ENCODE data around the gene PTMS.

PTMS gene

DNA sequence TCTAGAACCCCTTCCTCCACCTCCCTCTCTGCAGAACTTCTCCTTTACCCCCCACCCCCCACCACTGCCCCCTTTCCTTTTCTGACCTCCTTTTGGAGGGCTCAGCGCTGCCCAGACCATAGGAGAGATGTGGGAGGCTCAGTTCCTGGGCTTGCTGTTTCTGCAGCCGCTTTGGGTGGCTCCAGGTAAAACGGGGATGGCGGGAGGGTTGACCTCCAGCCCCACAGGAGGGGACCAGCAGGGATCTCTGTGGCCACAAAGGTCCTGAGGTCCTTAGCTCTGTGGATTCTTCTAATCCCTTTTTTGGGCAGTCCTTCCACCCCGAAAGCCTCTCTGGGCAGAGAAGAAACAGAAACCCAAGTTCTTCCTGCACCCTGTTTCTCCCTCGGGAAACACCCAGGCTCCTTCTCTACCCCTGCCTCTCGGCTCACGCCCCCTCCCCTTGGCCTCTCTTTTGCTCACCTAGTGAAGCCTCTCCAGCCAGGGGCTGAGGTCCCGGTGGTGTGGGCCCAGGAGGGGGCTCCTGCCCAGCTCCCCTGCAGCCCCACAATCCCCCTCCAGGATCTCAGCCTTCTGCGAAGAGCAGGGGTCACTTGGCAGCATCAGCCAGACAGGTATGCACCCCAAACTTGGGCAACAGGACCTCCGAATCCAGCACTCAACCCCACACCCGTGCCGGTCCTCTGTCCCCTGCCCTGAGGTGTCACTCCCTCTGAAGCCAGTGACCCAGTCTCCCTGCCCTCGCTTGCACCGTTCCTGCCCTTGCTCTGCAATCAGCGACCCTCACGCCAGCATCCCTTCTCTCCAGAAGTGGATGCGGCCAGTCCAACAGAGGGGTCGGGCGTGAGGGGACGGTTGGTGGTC, 6.8 kb downstream of the PTMS start:
- no peak for DNase-seq

DNA sequence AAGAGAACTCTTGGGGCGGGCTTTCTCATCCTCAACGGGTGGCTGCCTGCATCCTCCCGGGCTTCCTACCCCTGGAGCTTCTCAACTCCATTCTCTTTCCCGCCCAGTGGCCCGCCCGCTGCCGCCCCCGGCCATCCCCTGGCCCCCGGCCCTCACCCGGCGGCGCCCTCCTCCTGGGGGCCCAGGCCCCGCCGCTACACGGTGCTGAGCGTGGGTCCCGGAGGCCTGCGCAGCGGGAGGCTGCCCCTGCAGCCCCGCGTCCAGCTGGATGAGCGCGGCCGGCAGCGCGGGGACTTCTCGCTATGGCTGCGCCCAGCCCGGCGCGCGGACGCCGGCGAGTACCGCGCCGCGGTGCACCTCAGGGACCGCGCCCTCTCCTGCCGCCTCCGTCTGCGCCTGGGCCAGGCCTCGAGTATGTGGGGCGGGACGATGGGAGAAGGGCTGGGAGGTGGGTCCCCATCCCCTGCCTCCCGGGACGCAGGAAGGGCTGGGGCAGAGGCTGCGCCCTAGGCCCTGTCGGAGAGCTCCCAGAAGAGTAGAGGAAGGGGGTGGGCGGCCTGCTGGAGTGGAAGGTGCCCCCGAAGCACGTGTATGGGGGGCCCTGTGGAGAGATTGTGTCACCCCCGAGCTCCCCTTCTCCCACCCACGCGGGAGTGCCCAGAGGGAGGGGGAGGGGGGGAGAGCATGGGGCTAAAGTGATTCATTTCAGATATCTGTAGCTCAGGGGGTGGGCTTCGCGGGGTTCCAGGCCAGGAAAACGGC, 7.6 kb downstream of the PTMS start:
- no peak for DNase-seq

DNA sequence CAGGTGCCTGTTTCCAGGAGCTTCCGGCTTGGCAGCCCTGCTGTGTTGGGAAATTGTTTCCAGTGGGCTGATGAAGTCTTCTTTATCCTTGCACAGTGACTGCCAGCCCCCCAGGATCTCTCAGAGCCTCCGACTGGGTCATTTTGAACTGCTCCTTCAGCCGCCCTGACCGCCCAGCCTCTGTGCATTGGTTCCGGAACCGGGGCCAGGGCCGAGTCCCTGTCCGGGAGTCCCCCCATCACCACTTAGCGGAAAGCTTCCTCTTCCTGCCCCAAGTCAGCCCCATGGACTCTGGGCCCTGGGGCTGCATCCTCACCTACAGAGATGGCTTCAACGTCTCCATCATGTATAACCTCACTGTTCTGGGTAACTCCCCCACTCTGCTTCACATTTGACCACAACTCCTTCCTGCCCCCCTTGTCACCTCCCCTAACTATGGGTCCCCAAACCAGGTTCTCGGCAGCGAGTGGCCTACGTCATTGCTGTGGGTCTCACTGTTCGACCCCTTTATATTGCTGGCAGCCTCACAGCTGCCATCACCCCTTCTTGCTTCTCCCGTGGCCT, 8.4 kb downstream of the PTMS start:
- no peak for DNase-seq

DNA sequence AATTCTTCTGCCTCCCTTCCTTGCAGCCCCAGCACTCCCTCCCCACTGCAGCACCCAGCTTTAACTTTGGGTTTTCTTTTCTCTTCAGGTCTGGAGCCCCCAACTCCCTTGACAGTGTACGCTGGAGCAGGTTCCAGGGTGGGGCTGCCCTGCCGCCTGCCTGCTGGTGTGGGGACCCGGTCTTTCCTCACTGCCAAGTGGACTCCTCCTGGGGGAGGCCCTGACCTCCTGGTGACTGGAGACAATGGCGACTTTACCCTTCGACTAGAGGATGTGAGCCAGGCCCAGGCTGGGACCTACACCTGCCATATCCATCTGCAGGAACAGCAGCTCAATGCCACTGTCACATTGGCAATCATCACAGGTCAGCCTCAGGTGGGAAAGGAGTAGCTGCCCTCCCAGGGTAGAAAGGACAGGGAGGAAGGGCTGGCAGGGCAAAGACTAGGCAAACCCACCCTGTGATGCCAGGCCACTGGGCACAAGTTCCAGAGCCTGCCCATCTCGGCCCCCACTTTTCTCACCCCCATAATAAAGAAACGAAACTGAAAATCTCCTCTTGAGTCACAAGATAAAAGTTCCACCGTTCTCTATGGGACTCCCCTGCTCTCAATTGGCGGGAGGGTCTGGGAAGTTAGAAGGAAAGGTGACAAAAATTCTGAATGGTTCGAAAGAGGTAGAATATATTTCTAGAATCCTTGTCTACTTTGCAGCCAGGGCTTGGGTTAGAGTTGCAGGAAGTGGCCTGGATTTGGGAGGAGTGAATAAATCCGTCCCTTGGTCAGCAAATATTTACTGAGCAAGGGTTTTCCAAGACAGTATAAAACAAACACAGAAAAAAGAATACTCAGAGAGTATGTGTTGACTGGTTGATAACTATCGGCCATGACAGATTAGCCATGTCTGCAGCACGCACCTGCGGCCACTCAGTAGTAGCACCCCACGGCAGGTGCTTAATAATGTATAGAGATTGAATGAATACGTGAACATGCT, 9.3 kb downstream of the PTMS start:
- DNase-seq: no peak

DNA sequence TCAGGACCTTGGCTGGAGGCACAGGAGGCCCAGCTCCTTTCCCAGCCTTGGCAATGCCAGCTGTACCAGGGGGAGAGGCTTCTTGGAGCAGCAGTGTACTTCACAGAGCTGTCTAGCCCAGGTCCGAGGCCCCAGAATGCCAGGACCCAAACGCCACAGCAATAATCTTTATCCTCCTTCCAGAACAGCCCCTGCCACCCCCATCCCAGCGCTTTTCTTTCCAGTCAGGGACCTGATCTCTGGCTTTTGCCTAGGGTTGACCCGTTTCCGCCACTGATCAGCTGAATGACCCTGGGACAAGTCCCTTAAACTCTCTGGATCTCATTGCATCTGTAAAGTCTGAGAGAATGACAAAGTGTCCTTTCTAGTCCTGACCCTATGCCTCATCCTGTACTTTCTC, 11.2 kb downstream of the PTMS start:
- DNase-seq: no peak

DNA sequence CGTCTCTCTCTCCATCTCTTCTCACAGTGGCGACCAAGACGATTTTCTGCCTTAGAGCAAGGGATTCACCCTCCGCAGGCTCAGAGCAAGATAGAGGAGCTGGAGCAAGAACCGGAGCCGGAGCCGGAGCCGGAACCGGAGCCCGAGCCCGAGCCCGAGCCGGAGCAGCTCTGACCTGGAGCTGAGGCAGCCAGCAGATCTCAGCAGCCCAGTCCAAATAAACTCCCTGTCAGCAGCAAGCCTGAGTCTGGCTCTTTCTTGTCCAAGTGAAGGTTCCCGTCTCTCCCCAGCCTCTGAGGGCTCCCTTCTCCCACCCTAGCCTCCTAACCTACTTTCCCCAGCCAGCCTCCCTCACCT, 12.0 kb downstream of the PTMS start:
- no peak for DNase-seq

DNA sequence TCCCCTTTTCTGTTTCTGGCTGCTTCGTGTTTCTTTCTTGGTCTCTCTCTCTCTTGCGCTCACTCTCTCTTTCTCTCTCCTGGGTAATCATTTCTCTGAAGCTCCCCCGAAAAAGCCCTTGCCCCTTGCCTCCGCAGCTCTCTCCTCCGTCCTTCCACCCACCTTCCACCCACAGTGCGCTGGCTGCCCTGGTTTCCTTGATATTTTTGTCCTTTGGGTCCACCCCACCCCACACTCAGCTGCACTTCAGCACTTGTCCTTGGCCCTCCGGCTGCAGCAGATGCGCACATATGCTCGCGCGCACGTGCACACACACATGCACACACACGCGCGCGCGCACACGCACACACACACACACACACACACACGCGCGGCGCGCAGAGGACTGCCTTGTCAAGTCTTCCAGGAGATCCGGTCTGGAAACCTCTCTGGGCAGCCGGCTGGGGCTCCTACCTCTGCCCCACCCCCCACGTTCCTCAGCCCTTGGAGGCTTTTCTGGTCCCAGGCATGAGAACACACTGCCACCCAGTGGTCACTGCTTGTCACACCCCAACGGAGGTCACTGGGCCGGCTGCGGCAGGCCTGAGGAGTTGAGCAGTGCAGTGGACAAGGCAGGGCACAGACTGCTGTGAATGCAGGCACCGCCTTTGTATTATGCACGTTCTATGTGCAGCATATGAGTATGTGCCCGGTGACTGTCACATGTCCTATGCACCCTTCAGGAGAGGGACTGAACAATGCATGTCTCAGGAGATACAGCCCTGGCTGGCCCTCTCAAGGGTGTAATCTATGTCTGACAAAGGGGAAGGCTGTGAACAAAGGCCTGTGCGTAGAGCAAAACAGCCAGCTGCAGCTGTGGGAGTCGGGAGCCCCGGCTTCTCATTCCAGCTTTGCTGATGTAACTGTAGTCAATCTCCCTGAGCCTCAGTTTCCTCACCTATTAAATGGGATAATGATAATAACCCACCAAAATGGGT, 12.7 kb downstream of the PTMS start:
- peak; percentile 54 for DNase-seq

DNA sequence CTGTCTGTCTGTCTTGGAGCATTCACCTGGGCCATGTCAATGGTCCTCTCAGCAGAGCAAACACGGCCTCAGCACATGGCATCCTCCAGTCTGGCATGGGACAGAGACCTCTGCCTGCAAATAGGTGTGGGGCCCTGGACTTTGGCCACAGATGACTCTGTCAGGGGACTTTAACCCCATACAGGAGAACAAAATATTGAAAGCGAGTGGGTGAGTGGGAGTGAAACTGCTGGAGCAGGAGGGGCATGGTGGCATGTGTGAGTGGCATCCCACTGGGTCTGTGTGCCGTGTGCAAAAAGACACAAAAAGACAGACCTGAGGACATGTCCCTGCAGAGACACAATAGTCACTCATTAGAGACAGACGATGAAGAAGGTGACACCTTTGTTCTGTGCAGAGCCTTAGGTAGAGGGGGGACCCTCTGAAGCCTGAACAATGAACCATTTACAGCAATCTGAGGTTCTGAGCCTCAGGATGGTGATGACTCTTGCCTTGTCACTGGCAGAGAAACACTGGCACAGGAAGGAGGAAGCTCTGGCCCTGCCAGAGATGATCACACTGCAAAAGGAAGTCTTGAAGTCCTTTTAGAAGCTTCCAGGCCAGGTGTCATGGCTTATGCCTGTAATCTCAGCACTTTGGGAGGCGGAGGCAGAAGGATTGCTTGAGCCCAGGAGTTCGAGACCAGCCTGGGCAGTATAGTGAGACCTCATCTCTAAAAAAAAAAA, 13.7 kb downstream of the PTMS start:
- DNase-seq: no peak

DNA sequence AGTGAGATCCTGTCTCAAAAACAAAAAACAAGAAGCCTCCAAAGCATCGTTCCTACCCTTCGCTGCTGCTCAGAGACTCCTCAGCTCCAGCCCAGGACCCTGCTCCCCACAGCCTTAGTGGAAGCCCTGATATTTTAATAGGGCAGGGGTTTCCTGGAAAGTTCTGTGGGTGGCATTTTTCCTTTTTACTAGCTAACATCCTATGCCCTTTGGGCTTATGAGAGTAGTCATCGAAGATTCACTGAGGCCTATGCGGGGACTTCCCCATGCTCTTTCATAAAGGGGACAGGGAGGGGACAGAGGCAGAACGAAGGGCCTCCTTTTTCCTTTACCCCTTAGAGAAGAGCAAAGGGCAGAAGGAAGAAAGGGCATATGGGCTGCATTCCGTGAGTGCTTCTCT, 14.4 kb downstream of the PTMS start:
- DNase-seq: no peak

DNA sequence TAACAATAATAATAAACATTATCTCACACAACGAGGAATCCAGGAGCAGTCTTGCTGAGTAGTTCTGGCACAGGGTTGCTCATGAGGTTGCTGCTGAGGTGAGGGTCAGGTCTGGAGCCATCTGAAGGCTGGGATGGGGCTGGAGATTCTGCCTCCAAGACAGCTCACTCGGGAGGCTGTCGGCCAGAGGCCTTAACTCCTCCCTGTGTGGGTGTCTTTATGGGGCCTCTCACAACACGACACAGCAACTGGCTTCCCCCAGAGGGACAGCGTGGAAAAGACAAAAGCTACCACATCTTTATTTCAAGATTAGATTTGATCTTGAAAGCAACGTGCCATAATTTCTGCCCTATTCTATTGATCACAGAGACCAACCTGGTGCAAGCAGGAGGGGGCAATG, 16.0 kb downstream of the PTMS start:
- no peak for DNase-seq

DNA sequence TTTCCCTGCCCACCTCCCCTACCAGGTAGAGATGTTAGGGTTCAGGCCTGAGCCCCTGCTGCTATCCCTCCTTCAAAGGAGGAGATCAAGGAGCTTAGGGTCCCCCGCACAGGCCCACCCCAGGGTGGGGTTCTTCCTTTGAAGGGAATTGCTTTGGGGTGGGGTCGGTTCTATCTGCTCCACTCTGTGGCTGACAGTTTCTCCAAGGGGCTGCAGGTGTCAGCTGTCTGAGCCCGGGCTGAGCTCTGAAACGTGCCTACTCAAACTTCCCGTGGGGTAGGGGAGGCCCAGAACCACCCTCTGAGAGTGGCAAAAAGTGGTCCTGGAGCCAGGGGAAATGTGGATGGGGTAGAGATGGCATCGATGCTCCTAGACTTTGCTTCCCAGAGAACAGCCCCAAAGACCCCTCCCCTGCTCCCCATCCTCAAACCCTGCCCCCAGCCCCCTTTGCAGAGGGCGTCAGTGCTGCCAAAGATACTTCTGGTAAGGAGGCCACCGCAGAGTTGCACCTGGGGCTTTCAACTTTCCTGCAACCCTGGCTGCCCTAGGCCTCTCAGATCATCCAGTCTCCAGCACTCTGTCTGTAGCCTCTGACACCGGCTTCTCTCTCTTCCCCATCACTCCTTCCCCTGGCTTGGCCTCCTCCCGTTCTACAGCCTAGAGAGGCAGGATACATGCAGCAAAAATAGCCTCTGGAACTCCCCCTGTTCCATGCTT, 16.8 kb downstream of the PTMS start:
- no peak for DNase-seq

DNA sequence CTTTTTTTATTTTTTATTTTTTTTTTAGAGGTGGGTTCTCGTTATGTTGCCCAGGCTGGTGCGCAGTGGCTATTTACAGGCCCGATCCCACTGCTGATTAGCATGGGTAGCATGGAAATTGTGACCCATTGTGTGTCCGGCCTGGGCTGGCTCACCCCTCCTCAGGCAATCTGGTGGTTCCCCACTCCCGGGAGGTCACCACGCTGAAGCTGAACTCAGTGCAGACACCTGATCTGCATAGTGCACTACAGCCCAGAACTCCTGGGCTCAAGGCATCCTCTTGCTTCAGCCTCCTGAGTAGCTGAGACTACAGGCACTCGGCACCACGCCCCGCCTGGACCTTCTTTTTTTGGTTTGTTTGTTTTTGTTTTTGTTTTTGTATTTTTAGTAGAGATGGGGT, 17.7 kb downstream of the PTMS start:
- DNase-seq: no peak

DNA sequence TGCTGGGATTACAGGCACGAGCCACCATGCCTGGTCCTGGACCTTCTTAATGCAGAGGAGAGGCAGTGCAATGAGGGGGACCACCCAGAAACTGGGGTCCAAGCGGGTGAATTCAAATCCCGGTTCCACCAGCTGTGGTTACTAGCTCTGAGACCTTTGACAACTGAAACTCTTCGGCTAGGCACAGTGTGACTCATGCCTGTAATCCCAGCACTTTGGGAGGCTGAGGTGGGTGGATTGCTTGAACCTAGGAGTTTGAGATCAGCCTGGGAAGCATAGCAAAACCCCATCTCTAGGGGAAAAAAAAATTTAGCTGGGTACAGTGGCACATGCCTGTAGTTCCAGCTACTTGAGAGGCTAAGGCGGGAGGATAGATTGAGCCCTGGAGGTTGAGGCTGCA, 18.1 kb downstream of the PTMS start:
- no peak for DNase-seq

DNA sequence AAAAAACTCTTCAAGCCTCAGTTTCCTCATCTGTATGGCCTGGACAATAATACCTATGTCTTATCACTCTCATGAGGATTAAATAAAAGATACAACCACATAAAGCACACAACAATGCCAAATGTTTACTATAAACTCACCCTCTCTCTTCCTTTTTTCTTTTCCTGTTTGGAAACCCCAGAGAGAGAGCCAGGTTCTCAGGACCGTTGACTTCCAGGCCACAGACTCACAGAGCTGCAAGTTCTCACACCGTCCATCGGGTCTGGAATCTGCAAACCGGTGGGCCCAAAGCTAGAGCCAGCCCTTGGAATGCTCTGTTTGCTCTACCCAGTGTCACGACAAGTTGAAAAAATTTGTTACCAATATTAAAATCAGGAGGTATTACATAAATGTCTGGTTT, 18.6 kb downstream of the PTMS start:
- no peak for DNase-seq

DNA sequence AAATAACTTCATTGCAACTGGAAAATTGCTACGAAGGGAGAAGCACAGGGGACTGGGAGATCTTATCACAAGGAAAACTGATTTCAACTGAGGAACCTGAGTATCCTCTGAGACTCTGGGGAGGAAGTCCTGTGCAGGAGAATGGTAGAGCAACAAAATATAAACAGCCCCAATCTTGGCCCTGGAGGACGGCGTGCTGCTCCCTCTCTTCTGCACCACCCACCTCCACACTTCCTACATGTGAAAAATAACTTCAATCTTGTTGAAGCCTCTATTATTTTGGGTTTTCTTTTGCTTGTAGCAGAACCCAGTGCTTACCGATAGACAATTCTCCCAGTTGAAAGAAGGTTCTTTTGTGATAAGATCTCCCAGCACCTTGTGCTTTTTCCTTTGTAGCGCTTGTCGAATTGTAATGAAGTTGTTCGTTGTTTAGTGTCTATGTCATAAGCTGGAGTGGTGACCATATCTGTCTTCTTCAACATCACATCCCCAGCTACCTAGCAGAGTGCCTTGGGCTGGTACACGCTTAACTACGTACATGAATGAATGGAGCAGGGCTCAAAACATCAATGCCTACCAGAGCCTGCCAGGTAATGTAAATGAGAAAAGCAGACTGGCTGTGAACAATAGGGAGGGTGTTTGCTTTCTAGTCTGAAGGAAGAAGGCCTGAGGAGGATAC, 20.4 kb downstream of the PTMS start:
- no peak for DNase-seq

DNA sequence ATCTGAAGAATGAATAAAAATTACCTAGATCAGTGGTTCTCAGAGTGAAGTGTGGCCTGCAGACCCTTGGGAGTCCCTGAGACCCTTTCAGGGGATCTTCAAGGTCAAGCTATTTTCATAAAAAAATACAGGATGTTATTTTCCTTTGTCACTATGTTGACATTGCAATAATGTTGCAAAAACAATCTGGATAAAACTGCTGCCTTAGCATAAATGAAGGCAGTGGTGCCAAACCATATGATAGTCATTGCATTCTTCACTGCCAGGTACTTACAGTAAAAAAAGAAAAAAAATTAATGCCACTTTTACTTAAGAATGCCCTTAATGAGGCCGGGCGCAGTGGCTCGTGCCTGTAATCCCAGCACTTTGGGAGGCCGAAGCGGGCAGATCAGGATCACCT, 21.1 kb downstream of the PTMS start:
- no peak for DNase-seq

DNA sequence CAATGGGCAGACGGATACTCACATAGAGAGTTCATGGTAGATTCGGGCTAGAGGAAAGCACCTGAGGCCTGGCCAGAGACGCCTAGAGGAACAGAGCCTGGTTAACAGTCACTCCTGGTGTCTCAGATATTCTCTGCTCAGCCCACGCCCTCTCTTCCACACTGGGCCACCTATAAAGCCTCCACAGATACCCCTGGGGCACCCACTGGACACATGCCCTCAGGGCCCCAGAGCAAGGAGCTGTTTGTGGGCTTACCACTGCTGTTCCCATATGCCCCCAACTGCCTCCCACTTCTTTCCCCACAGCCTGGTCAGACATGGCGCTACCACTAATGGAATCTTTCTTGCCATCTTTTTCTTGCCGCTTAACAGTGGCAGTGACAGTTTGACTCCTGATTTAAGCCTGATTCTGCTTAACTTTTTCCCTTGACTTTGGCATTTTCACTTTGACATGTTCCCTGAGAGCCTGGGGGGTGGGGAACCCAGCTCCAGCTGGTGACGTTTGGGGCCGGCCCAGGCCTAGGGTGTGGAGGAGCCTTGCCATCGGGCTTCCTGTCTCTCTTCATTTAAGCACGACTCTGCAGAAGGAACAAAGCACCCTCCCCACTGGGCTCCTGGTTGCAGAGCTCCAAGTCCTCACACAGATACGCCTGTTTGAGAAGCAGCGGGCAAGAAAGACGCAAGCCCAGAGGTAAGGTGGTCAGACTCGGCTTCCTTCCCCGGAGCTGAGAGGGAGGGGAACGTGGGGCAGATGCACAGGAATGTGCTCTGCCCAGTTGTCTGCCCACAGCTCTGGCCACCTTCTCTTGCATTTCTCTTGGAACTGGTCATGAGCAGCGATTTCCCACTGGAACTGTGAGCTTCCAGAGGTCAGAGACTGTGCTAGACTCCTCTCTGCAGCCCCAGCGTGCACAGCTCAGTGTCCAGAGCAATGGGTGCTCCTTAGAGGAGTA, 23.1 kb downstream of the PTMS start, which contains the start of gene CD4:
CD4 (plus strand) TSS at position 557 of the 953 bp plus-strand sequence. CDS start 10,611 bp downstream, outside the sequence.
- no peak for DNase-seq

DNA sequence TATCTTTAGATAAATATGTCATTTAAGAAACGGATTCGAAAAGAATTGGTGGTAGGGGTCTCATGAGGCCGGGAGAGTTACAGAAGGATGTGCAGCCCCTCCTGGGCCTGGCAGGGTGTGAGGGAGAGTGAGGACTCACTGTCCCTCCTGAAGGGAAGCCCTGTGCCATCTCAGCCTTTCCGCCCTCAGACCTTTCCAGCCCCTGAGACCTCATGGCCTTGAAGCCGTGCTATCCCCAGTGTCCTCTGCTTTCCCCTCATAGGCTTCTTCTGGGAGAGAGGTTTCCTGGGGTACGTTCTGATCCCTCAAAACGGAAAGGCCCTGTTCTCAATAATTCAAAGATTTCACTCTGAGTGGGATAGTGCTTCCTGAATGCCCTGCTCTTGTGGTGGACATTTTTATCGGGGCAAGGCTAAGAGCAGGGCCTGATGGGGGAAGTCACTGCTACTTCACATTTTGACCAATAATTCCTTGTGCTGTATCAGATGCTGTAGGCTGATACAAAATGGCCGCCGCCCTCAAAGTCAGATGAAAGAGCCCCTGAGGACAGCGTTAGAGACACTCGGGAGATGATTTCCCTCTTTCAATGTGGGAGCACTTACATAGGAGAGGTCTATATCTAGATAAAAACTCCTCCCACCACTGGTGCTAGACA, 24.5 kb downstream of the PTMS start:
- DNase-seq: no peak
